Measurements from ENCODE around the gene SMAD3. TPM values are rescaled to one million over a fixed set of nuclear protein-coding genes. Genes with fewer than 3 reads are reported as not detected.

The SMAD3 gene
- total and polyA plus RNA-seq, 10 of the 15 experiments (the other 5 are each of a cell fraction or from before 2014, with no cell fraction given) = 5.6 to 43.2 (median 16.0) TPM

DNA sequence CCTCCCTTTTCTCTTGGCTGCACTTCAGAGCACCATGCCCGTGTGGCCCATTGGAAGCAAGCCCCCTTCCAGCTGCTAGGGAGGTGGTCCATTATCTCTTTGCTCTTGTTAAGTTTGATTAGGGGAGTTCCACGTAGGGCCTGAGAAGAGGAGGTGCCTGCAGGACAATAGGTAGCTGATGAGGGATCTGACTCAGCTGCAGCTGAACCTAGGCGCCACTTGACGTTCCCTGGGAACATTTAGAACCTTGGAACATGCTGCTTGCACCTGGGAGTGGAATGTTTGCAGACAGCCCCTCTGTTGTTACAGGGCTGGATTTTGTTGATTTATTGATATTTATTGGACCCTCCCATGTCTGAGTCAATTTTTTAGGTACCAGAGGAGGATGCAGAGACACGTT, 4.7 kb downstream of the SMAD3 start (continued):
- TF ChIP-seq, protein P1, sequence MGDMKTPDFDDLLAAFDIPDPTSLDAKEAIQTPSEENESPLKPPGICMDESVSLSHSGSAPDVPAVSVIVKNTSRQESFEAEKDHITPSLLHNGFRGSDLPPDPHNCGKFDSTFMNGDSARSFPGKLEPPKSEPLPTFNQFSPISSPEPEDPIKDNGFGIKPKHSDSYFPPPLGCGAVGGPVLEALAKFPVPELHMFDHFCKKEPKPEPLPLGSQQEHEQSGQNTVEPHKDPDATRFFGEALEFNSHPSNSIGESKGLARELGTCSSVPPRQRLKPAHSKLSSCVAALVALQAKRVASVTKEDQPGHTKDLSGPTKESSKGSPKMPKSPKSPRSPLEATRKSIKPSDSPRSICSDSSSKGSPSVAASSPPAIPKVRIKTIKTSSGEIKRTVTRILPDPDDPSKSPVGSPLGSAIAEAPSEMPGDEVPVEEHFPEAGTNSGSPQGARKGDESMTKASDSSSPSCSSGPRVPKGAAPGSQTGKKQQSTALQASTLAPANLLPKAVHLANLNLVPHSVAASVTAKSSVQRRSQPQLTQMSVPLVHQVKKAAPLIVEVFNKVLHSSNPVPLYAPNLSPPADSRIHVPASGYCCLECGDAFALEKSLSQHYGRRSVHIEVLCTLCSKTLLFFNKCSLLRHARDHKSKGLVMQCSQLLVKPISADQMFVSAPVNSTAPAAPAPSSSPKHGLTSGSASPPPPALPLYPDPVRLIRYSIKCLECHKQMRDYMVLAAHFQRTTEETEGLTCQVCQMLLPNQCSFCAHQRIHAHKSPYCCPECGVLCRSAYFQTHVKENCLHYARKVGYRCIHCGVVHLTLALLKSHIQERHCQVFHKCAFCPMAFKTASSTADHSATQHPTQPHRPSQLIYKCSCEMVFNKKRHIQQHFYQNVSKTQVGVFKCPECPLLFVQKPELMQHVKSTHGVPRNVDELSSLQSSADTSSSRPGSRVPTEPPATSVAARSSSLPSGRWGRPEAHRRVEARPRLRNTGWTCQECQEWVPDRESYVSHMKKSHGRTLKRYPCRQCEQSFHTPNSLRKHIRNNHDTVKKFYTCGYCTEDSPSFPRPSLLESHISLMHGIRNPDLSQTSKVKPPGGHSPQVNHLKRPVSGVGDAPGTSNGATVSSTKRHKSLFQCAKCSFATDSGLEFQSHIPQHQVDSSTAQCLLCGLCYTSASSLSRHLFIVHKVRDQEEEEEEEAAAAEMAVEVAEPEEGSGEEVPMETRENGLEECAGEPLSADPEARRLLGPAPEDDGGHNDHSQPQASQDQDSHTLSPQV (IDR thresholded peaks at IDR 0.05) = no peak
- TF ChIP-seq TCF7 (IDR thresholded peaks at IDR 0.05; ENCODE audit: borderline replicate concordance) = no peak

DNA sequence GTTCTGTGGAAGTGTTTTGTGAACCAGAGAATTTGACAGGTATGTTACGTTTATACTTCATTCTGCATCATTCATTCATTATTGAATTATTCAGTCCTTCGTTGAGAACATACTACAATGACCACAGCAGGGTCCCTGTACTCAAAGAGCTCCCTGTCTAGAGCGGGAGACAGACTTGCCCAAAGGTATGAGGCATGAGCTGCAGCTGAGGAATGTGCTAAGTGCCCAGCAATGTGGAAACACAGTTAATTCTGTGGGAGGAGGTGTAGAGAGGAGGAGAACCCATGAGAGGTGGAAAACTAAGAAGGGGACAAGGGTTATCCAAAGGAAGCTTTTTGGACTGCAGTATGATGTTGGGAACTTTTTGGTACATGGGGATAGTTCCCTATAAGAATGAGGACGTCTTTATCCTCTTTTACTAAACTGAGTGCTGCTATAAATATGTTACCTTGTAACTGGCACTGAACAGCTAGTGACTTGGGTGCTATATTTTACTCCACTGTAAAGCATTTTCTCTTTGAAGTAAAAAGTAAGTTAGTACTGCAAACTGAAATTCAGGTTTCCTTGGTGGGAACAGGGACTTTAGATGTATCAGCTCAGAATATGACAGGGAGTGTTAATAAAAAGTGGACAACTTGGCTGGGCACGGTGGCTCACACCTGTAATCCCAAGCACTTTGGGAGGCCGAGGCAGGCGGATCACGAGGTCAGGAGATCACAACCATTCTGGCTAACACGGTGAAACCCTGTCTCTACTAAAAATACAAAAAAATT, 5.7 kb downstream of the SMAD3 start:
- H2AFZ ChIP-seq (ENCODE audit: control insufficient read depth, low read depth, low read length) = no peak overlapping the region
- H4K20me1 ChIP-seq (ENCODE audit: control insufficient read depth, insufficient read depth) = peaks cover 2% of the 10 kb centered on the region; the same call in 1 of the 2 replicates
- H3K9ac ChIP-seq (ENCODE audit: control insufficient read depth, insufficient read depth, low read length) = no peak overlapping the region
- DNase-seq (ENCODE audit: low read depth, low spot score) (no peak), ATAC-seq (no peak), FAIRE-seq (no peak)
- BruUV-seq (replicated peaks) = TSS peak; percentile 1
- no peak overlapping the region; the same call in 1 of the 2 replicates for H3K27ac ChIP-seq (ENCODE audit: control insufficient read depth, insufficient read depth)
- peak overlapping the region; percentile 42; the same call in 1 of the 2 replicates for H3K4me2 ChIP-seq (ENCODE audit: control insufficient read depth, insufficient read depth)
- ChIA-PET POLR2A (interaction anchor here (0.6 to 7.6 kb wide), 5 partner anchors 9 to 672 kb away, joined by 3 to 69 read pairs (median 4); no protein-coding TSS in a partner anchor), SMC1A (ENCODE audit: uncharacterized antibody, unreplicated experiment) (interaction anchor here (0.8 to 9.8 kb wide), 12 partner anchors 12 to 130 kb away, joined by 3 to 192 read pairs (median 4); no protein-coding TSS in a partner anchor), RAD21 (ENCODE audit: unreplicated experiment) (interaction anchor here (0.6 to 8.4 kb wide), 12 partner anchors 10 to 472 kb away, joined by 3 to 215 read pairs (median 5); partner anchors contain the start of gene MAP2K5), CTCF (interaction anchor here (0.7 to 4.7 kb wide), 7 partner anchors 9 to 170 kb away, joined by 3 to 57 read pairs (median 3); no protein-coding TSS in a partner anchor)
- peaks cover 0 to 20% of the 10 kb centered on the region in 2 experiments; a peak in 1 of 4 replicates for H3K36me3 ChIP-seq (ENCODE audit: control insufficient read depth in 2 of 2, insufficient read depth in 2 of 2, low read length in 1 of 2)
- peaks cover 92% of the 10 kb centered on the region for H3K79me2 ChIP-seq (ENCODE audit: control insufficient read depth, insufficient read depth, low read length)
- peaks cover 60% of the 10 kb centered on the region for H3K4me1 ChIP-seq (ENCODE audit: control insufficient read depth, insufficient read depth, low read length)
- TF ChIP-seq, protein P2, sequence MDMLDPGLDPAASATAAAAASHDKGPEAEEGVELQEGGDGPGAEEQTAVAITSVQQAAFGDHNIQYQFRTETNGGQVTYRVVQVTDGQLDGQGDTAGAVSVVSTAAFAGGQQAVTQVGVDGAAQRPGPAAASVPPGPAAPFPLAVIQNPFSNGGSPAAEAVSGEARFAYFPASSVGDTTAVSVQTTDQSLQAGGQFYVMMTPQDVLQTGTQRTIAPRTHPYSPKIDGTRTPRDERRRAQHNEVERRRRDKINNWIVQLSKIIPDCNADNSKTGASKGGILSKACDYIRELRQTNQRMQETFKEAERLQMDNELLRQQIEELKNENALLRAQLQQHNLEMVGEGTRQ (IDR thresholded peaks at IDR 0.05; ENCODE audit: borderline replicate concordance, low read depth, low read length) = no peak
- TF ChIP-seq ZNF24 (IDR thresholded peaks at IDR 0.05) = 0 out of 2 replicates have a peak, but pooled peaks have one; percentile 32
- intact Hi-C loops (cut with micrococcal nuclease; ENCODE audit: unreplicated experiment) = no loop called here
- H3K27me3 ChIP-seq (replicated peaks in 1 of 2; ENCODE audit: control insufficient read depth in 2 of 2, insufficient read depth in 2 of 2, low read length in 1 of 2) = no peaks in the 10 kb centered on the region
- no peak overlapping the region for H3K4me3 ChIP-seq
- no peaks in the 10 kb centered on the region for H3K9me3 ChIP-seq (replicated peaks; ENCODE audit: control insufficient read depth, insufficient read depth, low read length)
- in situ Hi-C loops (cut with MboI) = no loop called here
- WGBS (ENCODE audit: insufficient coverage, insufficient replicate concordance, low lambda C conversion rate, missing lambda C conversion rate) = 96% methylated on average over 9 of the region's 9 CpGs
